ENCODE results near the gene SPOCK2.

The SPOCK2 gene

GRCh38 chr10:72062832-72063702 is 25.3 kb downstream of the SPOCK2 start:
- H3K9me3 Mint-ChIP-seq = no peaks in the 10 kb centered on the region
- peaks cover 79% of the 10 kb centered on the region for H3K4me1 Mint-ChIP-seq
- H3K36me3 Mint-ChIP-seq (ENCODE audit: low read depth) = peaks cover 31% of the 10 kb centered on the region
- TF ChIP-seq CTCF (IDR thresholded peaks at IDR 0.05) = no peak
- H3K27ac Mint-ChIP-seq = peak overlapping the region; percentile 81
- no peak for DNase-seq
- no peak overlapping the region for H3K4me3 Mint-ChIP-seq
- H3K27me3 Mint-ChIP-seq (ENCODE audit: low read depth, poor library complexity) = peaks cover 4% of the 10 kb centered on the region

- peaks cover 31% of the 10 kb centered on the region for H3K36me3 Mint-ChIP-seq (ENCODE audit: low read depth)
- no peak overlapping the region for H3K27ac Mint-ChIP-seq
- H3K27me3 Mint-ChIP-seq (ENCODE audit: low read depth, poor library complexity) = peaks cover 4% of the 10 kb centered on the region
- DNase-seq = no peak
- peaks cover 76% of the 10 kb centered on the region for H3K4me1 Mint-ChIP-seq
- H3K9me3 Mint-ChIP-seq = no peaks in the 10 kb centered on the region
- TF ChIP-seq CTCF (IDR thresholded peaks at IDR 0.05) = no peak
- H3K4me3 Mint-ChIP-seq = no peak overlapping the region
Observed at GRCh38 chr10:72062382-72062781, 26.0 kb downstream of the SPOCK2 start.

GRCh38 chr10:72061930-72062329 is 26.4 kb downstream of the SPOCK2 start:
- peaks cover 26% of the 10 kb centered on the region for H3K36me3 Mint-ChIP-seq (ENCODE audit: low read depth)
- H3K9me3 Mint-ChIP-seq = no peaks in the 10 kb centered on the region
- H3K4me3 Mint-ChIP-seq = no peak overlapping the region
- peaks cover 4% of the 10 kb centered on the region for H3K27me3 Mint-ChIP-seq (ENCODE audit: low read depth, poor library complexity)
- no peak for TF ChIP-seq CTCF (IDR thresholded peaks at IDR 0.05)
- H3K4me1 Mint-ChIP-seq = peaks cover 74% of the 10 kb centered on the region
- DNase-seq = no peak
- peak overlapping the region; percentile 74 for H3K27ac Mint-ChIP-seq

- peaks cover 22% of the 10 kb centered on the region for H3K36me3 Mint-ChIP-seq (ENCODE audit: low read depth)
- no peak for TF ChIP-seq CTCF (IDR thresholded peaks at IDR 0.05)
- H3K27me3 Mint-ChIP-seq (ENCODE audit: low read depth, poor library complexity) = peaks cover 4% of the 10 kb centered on the region
- DNase-seq = no peak
- H3K4me3 Mint-ChIP-seq = no peak overlapping the region
- H3K27ac Mint-ChIP-seq = no peak overlapping the region
- H3K9me3 Mint-ChIP-seq = no peaks in the 10 kb centered on the region
- H3K4me1 Mint-ChIP-seq = peaks cover 70% of the 10 kb centered on the region
Observed at GRCh38 chr10:72061491-72061890, 26.9 kb downstream of the SPOCK2 start.

- peaks cover 68% of the 10 kb centered on the region for H3K4me1 Mint-ChIP-seq
- TF ChIP-seq CTCF (IDR thresholded peaks at IDR 0.05) = no peak
- DNase-seq = no peak
- peak overlapping the region; percentile 8 for H3K27ac Mint-ChIP-seq
- H3K27me3 Mint-ChIP-seq (ENCODE audit: low read depth, poor library complexity) = peaks cover 5% of the 10 kb centered on the region
- no peaks in the 10 kb centered on the region for H3K9me3 Mint-ChIP-seq
- no peak overlapping the region for H3K4me3 Mint-ChIP-seq
- H3K36me3 Mint-ChIP-seq (ENCODE audit: low read depth) = peaks cover 9% of the 10 kb centered on the region
Observed at GRCh38 chr10:72059843-72060822, 28.2 kb downstream of the SPOCK2 start.
